H1 (cell line): ENCODE measurements around the gene TUBGCP6. TPM values are rescaled to one million over a fixed set of nuclear protein-coding genes. Genes with fewer than 3 reads are reported as not detected.
A peak's percentile ranks its signal among the peaks of the same experiment; 100 is the strongest.

Experiments used
- CTCF ChIA-PET: fragments of 300-600 bp; sonication (Branson Sonifier 250); formaldehyde crosslinking; loops from one replicate; lab custom pipeline; 2021; ENCODE audit not compliant: partially characterized antibody; lab: Charles Lee
- POLR2A ChIA-PET: fragments of 300-600 bp; sonication (Branson Sonifier 250); formaldehyde crosslinking; loops from one replicate; lab custom pipeline; 2021; ENCODE audit warnings: inconsistent platforms; ENCODE audit not compliant: partially characterized antibody; lab: Charles Lee
- DNase-seq, 2 experiments: peaks; one replicate each; pipeline versions ENCODE4 v3.0.0 to v3.0.0-alpha.2; 2010 to 2022; ENCODE audit warnings: low spot score in 2 of 2, low read depth in 1 of 2, mixed read lengths in 1 of 2
- FAIRE-seq: peaks from 2 replicates; lab custom pipeline; 2011; peaks lifted over from hg19 to GRCh38; lab: Jason Lieb, UNC
- H2AFZ ChIP-seq: 2 replicates; pipeline ENCODE4 v1.8.1; 2012; ENCODE audit warnings: low read length, inconsistent platforms
- H2AK5ac ChIP-seq: 2 replicates; pipeline ENCODE4 v1.6.1; 2013; ENCODE audit warnings: low read depth, low read length
- H2BK120ac ChIP-seq: replicated peaks from 2 replicates; pipeline ENCODE3; 2013; ENCODE audit warnings: low read depth, low read length, inconsistent platforms
- H2BK12ac ChIP-seq: 2 replicates; pipeline ENCODE4 v1.6.1; 2013; ENCODE audit warnings: low read depth, low read length
- H2BK15ac ChIP-seq: 2 replicates; pipeline ENCODE4 v1.6.1; 2013; ENCODE audit warnings: low read length
- H2BK20ac ChIP-seq: 2 replicates; pipeline ENCODE4 v1.6.1; 2013; ENCODE audit warnings: low read length
- H2BK5ac ChIP-seq: 2 replicates; pipeline ENCODE4 v1.6.1; 2013; ENCODE audit warnings: low read depth, low read length
- H3K14ac ChIP-seq: 2 replicates; pipeline ENCODE4 v1.6.1; 2013; ENCODE audit warnings: inconsistent platforms; ENCODE audit not compliant: insufficient read length
- H3K18ac ChIP-seq: 2 replicates; pipeline ENCODE4 v1.6.1; 2013; ENCODE audit warnings: low read length; ENCODE audit errors: extremely low read depth
- H3K23ac ChIP-seq: 2 replicates; pipeline ENCODE4 v1.6.1; 2013; ENCODE audit warnings: inconsistent platforms; ENCODE audit not compliant: insufficient read length
- H3K23me2 ChIP-seq: 2 replicates; pipeline ENCODE4 v1.6.1; 2013; ENCODE audit warnings: low read depth, low read length
- H3K27ac ChIP-seq: 2 replicates; pipeline ENCODE4 v1.6.1; 2011; ENCODE audit warnings: low read depth, low read length, inconsistent platforms
- H3K27me3 ChIP-seq, 4 experiments: replicated peaks in 1 of 4; 1 replicate in 1 of 4; 2 replicates in 3 of 4; pipeline versions ENCODE4 v1.6.1 to v1.8.1; 2011 to 2013; ENCODE audit warnings: low read length in 3 of 4, mild to moderate bottlenecking in 3 of 4, inconsistent platforms in 2 of 4, mixed read lengths in 2 of 4, moderate library complexity in 1 of 4; ENCODE audit not compliant: control insufficient read depth in 3 of 4, insufficient read depth in 3 of 4; ENCODE audit errors: extremely low read depth in 1 of 4
- H3K36me3 ChIP-seq, 4 experiments: 2 replicates each; pipeline versions ENCODE4 v1.6.1 to v1.8.1; 2011 to 2013; ENCODE audit warnings: mild to moderate bottlenecking in 4 of 4, low read length in 3 of 4, moderate library complexity in 2 of 4, control low read depth in 1 of 4, inconsistent platforms in 1 of 4; ENCODE audit not compliant: insufficient read depth in 4 of 4, control insufficient read depth in 2 of 4
- H3K4ac ChIP-seq: replicated peaks from 2 replicates; pipeline ENCODE3; 2013; ENCODE audit warnings: low read length, low read depth, mixed read lengths, inconsistent platforms; ENCODE audit not compliant: insufficient read length
- H3K4me1 ChIP-seq, 4 experiments: replicated peaks in 1 of 4; 1 replicate in 1 of 4; 2 replicates in 3 of 4; pipeline versions ENCODE4 v1.6.1 to v1.8.1; 2011 to 2013; ENCODE audit warnings: low read length in 3 of 4, inconsistent platforms in 2 of 4, mixed read lengths in 1 of 4; ENCODE audit not compliant: insufficient read depth in 4 of 4, control insufficient read depth in 3 of 4
- H3K4me2 ChIP-seq, 2 experiments: 2 replicates each; pipeline versions ENCODE4 v1.6.1 to v1.8.1; 2011 to 2013; ENCODE audit warnings: low read depth in 2 of 2, low read length in 2 of 2, control low read depth in 1 of 2, inconsistent platforms in 1 of 2, mild to moderate bottlenecking in 1 of 2; ENCODE audit not compliant: insufficient read depth in 1 of 2
- H3K4me3 ChIP-seq, 4 experiments: fragments of 200-600, 300-600 bp in 1 of 4; sonication (generic), shearing (Covaris generic), sonication (Bioruptor Twin) in 1 of 4; 2 replicates each; pipeline versions ENCODE4 v1.5.1 to v1.8.1; 2011 to 2016; ENCODE audit warnings: low read length in 4 of 4, low read depth in 3 of 4, control low read depth in 2 of 4, inconsistent platforms in 2 of 4, mild to moderate bottlenecking in 2 of 4, mixed read lengths in 1 of 4, moderate library complexity in 1 of 4; ENCODE audit not compliant: insufficient read depth in 2 of 4; ENCODE audit errors: extremely low read depth in 1 of 4
- H3K56ac ChIP-seq: replicated peaks from 2 replicates; pipeline ENCODE3; 2013; ENCODE audit warnings: low read depth, mild to moderate bottlenecking, mixed read lengths, low read length, inconsistent platforms; ENCODE audit not compliant: insufficient read length
- H3K79me1 ChIP-seq: 2 replicates; pipeline ENCODE4 v1.6.1; 2013; ENCODE audit warnings: low read depth, low read length, control low read depth
- H3K79me2 ChIP-seq, 2 experiments: 2 replicates each; pipeline versions ENCODE4 v1.6.1 to v1.8.1; 2012 to 2013; ENCODE audit warnings: low read length in 2 of 2, mild to moderate bottlenecking in 2 of 2, inconsistent platforms in 1 of 2; ENCODE audit not compliant: insufficient read depth in 2 of 2, control insufficient read depth in 1 of 2
- H3K9ac ChIP-seq, 4 experiments: replicated peaks in 1 of 4; 1 replicate in 1 of 4; 2 replicates in 3 of 4; pipeline versions ENCODE4 v1.6.1 to v1.8.1; 2011 to 2013; ENCODE audit warnings: low read depth in 3 of 4, low read length in 3 of 4, control low read depth in 2 of 4, mild to moderate bottlenecking in 2 of 4, moderate library complexity in 2 of 4, inconsistent platforms in 1 of 4; ENCODE audit errors: extremely low read depth in 1 of 4
- H3K9me3 ChIP-seq, 2 experiments: 2 replicates each; pipeline versions ENCODE4 v1.6.1 to v1.8.1; 2012 to 2013; ENCODE audit warnings: mild to moderate bottlenecking in 2 of 2, moderate library complexity in 2 of 2, control low read depth in 1 of 2, inconsistent platforms in 1 of 2, low read depth in 1 of 2, low read length in 1 of 2, mixed read lengths in 1 of 2; ENCODE audit not compliant: insufficient read depth in 2 of 2
- H4K20me1 ChIP-seq, 2 experiments: replicated peaks in 1 of 2; 2 replicates each; pipeline versions ENCODE3 to v1.8.1; 2011 to 2013; ENCODE audit warnings: inconsistent platforms in 2 of 2, low read length in 2 of 2, mild to moderate bottlenecking in 1 of 2; ENCODE audit not compliant: insufficient read depth in 2 of 2, control insufficient read depth in 1 of 2
- H4K5ac ChIP-seq: 2 replicates; pipeline ENCODE4 v1.6.1; 2013; ENCODE audit warnings: low read length, low read depth, mixed read lengths, inconsistent platforms; ENCODE audit not compliant: insufficient read length
- H4K8ac ChIP-seq: 2 replicates; pipeline ENCODE4 v1.8.0; 2013; ENCODE audit warnings: mild to moderate bottlenecking, moderate library complexity, low read length, inconsistent platforms; ENCODE audit not compliant: insufficient read depth; ENCODE audit errors: extremely low read depth
- H4K91ac ChIP-seq: replicated peaks from 2 replicates; pipeline ENCODE3; 2013; ENCODE audit warnings: low read length, mixed read lengths, inconsistent platforms; ENCODE audit not compliant: insufficient read length
- BCL11A ChIP-seq, 2 experiments: IDR thresholded peaks; one replicate each; pipeline ENCODE4 v1.6.1; 2011; ENCODE audit warnings: low read depth in 2 of 2, low read length in 2 of 2, mild to moderate bottlenecking in 2 of 2
- FOSL1 ChIP-seq: IDR thresholded peaks from 2 replicates; pipeline ENCODE4 v1.6.1; 2011; ENCODE audit warnings: mild to moderate bottlenecking, low read depth, low read length, moderate library complexity; ENCODE audit not compliant: insufficient read depth
- GABPA ChIP-seq: IDR thresholded peaks from 2 replicates; pipeline ENCODE4 v1.6.1; 2011; ENCODE audit warnings: mild to moderate bottlenecking, low read length, moderate library complexity, borderline replicate concordance; ENCODE audit not compliant: insufficient read depth
- HDAC6 ChIP-seq: IDR thresholded peaks from one replicate; pipeline ENCODE4 v1.7.1; 2012; ENCODE audit warnings: low read depth, mild to moderate bottlenecking, inconsistent platforms, low read length, moderate library complexity
- KDM5A ChIP-seq: fragments of 200-600 bp; IDR thresholded peaks from 2 replicates; pipeline ENCODE4 v1.7.1; 2012; ENCODE audit warnings: mild to moderate bottlenecking, low read length, inconsistent platforms, mixed read lengths
- MAFK ChIP-seq: IDR thresholded peaks from 2 replicates; pipeline ENCODE4 v1.6.1; 2012; ENCODE audit warnings: low read depth, mild to moderate bottlenecking, improper control_type of control experiment, low read length
- NRF1 ChIP-seq: IDR thresholded peaks from 2 replicates; pipeline ENCODE4 v1.6.1; 2011; ENCODE audit warnings: mild to moderate bottlenecking, low read depth, low read length, improper control_type of control experiment
- RAD21 ChIP-seq, 2 experiments: IDR thresholded peaks in 1 of 2; conservative IDR thresholded peaks in 1 of 2; 2 replicates each; pipeline ENCODE4 v1.6.1; 2011; ENCODE audit warnings: low read depth in 2 of 2, low read length in 2 of 2, improper control_type of control experiment in 1 of 2, inconsistent platforms in 1 of 2, mild to moderate bottlenecking in 1 of 2, moderate library complexity in 1 of 2
- RBBP5 ChIP-seq: IDR thresholded peaks from 2 replicates; pipeline ENCODE4 v1.7.1; 2012; ENCODE audit warnings: low read depth, mild to moderate bottlenecking, inconsistent platforms, low read length, moderate library complexity, borderline replicate concordance
- SP1 ChIP-seq: IDR thresholded peaks from 2 replicates; pipeline ENCODE4 v1.6.1; 2011; ENCODE audit warnings: low read depth, low read length
- TCF12 ChIP-seq: IDR thresholded peaks from 2 replicates; pipeline ENCODE4 v1.6.1; 2011; ENCODE audit warnings: low read depth, mild to moderate bottlenecking, low read length
- YY1 ChIP-seq: IDR thresholded peaks from 2 replicates; pipeline ENCODE4 v1.6.1; 2011; ENCODE audit warnings: low read depth, mild to moderate bottlenecking, low read length
- WGBS, 2 experiments: shearing (Covaris generic) in 1 of 2; methylation state at CpG; one replicate each; pipeline versions ENCODE4 v1.1.6 to v1.1.7; 2013 to 2015; ENCODE audit warnings: low lambda C conversion rate in 2 of 2, mixed read lengths in 2 of 2, inconsistent platforms in 1 of 2, low coverage in 1 of 2, missing lambda C conversion rate in 1 of 2; ENCODE audit not compliant: insufficient replicate concordance in 2 of 2, insufficient coverage in 1 of 2, insufficient read length in 1 of 2; ENCODE audit errors: extremely low coverage in 1 of 2, missing lambda C conversion rate in 1 of 2; 5-methylcytosine and 5-hydroxymethylcytosine counted together
- polyA plus RNA-seq, 7 experiments: library from polyadenylated mRNA; depleted of rRNA in 3 of 7; stranded (reverse) in 5 of 7; unstranded in 2 of 7; fragments of >200 nt in 5 of 7; fragments of 200-250 nt in 2 of 7; gene quantifications; 1 replicate in 5 of 7; 2 replicates in 1 of 7; 4 replicates in 1 of 7; pipeline versions ENCODE4 v1.2.1 to v1.2.3, GENCODE V29; 2011 to 2013; ENCODE audit warnings: missing spikeins in 2 of 7, mixed read lengths in 2 of 7
- total RNA-seq: library from RNA; stranded (reverse); fragmentation: NEBNext Ultra II Directional; extraction: Animal tissue kit (Norgen Biotek cat#: 25700); gene quantifications from 2 replicates; pipeline ENCODE4 v1.2.1, GENCODE V29; 2021

Gene TUBGCP6
- total and polyA plus RNA-seq, 2 of the 8 experiments (the other 6 are each of a cell fraction or from before 2014, with no cell fraction given) = 24.2 to 24.7 TPM

DNA sequence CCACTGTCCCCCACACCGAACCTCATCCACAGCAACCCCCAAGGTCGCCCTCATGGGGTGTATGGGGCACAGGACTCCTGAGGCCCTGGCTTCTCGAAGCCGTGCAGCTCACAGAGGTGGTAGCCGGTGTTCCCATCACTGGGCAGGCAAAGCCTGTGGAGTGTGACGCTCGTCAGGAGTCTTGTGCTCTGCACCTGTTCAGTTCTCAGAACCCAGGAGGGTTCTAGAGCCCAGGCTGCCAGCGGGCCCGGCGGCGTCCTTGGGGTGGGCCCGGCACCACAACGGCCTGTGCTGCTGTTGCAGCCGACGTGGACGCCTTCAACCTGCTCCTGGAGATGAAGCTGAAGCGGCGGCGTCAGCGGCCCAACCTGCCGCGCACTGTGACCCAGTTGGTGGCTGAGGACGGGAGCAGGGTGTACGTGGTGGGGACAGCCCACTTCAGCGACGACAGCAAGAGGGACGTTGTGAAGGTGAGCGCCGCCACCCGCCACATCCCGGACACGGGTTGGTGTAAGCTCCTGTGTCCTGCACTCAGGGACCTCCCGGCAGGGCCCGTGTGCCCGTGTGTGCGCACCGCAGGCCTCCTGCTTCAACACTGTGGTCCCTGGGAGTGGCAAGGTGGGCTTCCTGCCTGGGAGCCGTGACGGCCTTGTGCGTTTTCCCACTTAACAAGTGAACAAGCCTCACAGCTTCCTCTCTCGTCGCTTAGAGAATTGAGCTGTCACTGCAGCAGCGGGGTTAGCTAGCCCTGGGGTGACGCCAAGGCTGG lies 50.6 kb downstream of the TUBGCP6 start:
- no peak overlapping the region for H2BK15ac ChIP-seq
- H3K23me2 ChIP-seq = no peaks in the 10 kb centered on the region; the same call in 1 of the 2 replicates
- H2AFZ ChIP-seq = no peak overlapping the region
- no peak for DNase-seq
- H3K23ac ChIP-seq = no peak overlapping the region
- H3K14ac ChIP-seq = no peak overlapping the region
- no peak for FAIRE-seq
- POLR2A ChIA-PET = interaction anchor here (0.6 to 2.5 kb wide), 4 partner anchors 10 to 31 kb away, joined by 3 to 8 read pairs (median 3); partner anchors contain the start of gene PANX2
- no peak overlapping the region for H3K9ac ChIP-seq
- CTCF ChIA-PET = interaction anchor here (0.8 to 1.7 kb wide), 6 partner anchors 9 to 46 kb away, joined by 3 to 9 read pairs (median 4); no protein-coding TSS in a partner anchor
- no peak overlapping the region for H3K56ac ChIP-seq
- H4K20me1 ChIP-seq = peaks cover 15 to 25% of the 10 kb centered on the region in 2 experiments
- no peak overlapping the region for H3K4me3 ChIP-seq
- no peak overlapping the region for H2BK120ac ChIP-seq
- peaks cover 0 to 20% (median 7%) of the 10 kb centered on the region in 4 experiments; a peak in 5 of 7 replicates for H3K4me1 ChIP-seq
- H3K27me3 ChIP-seq = no peaks in the 10 kb centered on the region
- H2AK5ac ChIP-seq = no peak overlapping the region
- H3K27ac ChIP-seq = no peak overlapping the region
- WGBS, 2 experiments = 96% methylated on average over 38 of the region's 44 CpGs; no CpG with 5 or more reads in 1 of the 2 experiments
- no peak overlapping the region for H2BK5ac ChIP-seq
- H3K79me2 ChIP-seq = peaks cover 0 to 19% of the 10 kb centered on the region in 2 experiments; a peak in 1 of 4 replicates
- no peak overlapping the region for H4K91ac ChIP-seq
- H2BK20ac ChIP-seq = no peak overlapping the region
- no peaks in the 10 kb centered on the region for H3K9me3 ChIP-seq
- no peak overlapping the region for H4K5ac ChIP-seq
- peaks cover 6 to 36% (median 10%) of the 10 kb centered on the region in 4 experiments; a peak in 5 of 8 replicates for H3K36me3 ChIP-seq
- H4K8ac ChIP-seq = 0 out of 2 replicates have a peak overlapping the region, but pooled peaks have one; percentile 25
- H3K79me1 ChIP-seq = peaks cover 8% of the 10 kb centered on the region
- H2BK12ac ChIP-seq = no peak overlapping the region
- no peak overlapping the region for H3K4ac ChIP-seq
- no peak overlapping the region for H3K18ac ChIP-seq
- H3K4me2 ChIP-seq = no peak overlapping the region
- TF ChIP-seq SP1 (no peak), NRF1 (no peak), YY1 (no peak), GABPA (no peak), RAD21 (IDR thresholded peaks at IDR 0.05 in 1 of 2, conservative IDR thresholded peaks at IDR 0.05 in 1 of 2; ENCODE audit: low read depth in 2 of 2, low read length in 2 of 2) (no peak), KDM5A (no peak), MAFK (no peak), BCL11A (IDR thresholded peaks at IDR 0.05; ENCODE audit: low read depth in 2 of 2, low read length in 2 of 2) (no peak), HDAC6 (no peak), TCF12 (no peak), FOSL1 (no peak), RBBP5 (no peak)
